GM18505 (cell line): Measurements from ENCODE around the gene GRB2.
"Not testable (repeated sequence)": the region's sequence is repeated elsewhere in the genome, so short reads cannot be mapped to it uniquely, and the experiment has no call there.

Experiments
- ATAC-seq: cut with Tn5 transposase; IDR thresholded peaks from one replicate; pipeline ENCODE4 v1.9.1; 2021; ENCODE audit not compliant: unreplicated experiment
- POLR2A ChIP-seq: IDR thresholded peaks from 4 replicates; pipeline ENCODE4 v1.6.1; 2011; ENCODE audit warnings: borderline replicate concordance; ENCODE audit not compliant: insufficient read depth, insufficient read length; ENCODE audit errors: extremely low read depth

The GRB2 gene

GRCh38 chr17:75365931-75366275 is 39.6 kb downstream of the GRB2 start:
- TF ChIP-seq POLR2A = no peak
- ATAC-seq = no peak

- ATAC-seq = no peak
- no peak for TF ChIP-seq POLR2A
These were observed 40.2 kb downstream of the GRB2 start for GRCh38 chr17:75365009-75365930.

GRCh38 chr17:75364078-75364477 is 41.4 kb downstream of the GRB2 start:
- no peak for TF ChIP-seq POLR2A
- ATAC-seq = no peak

- no peak for TF ChIP-seq POLR2A
- ATAC-seq = no peak
These were observed 43.5 kb downstream of the GRB2 start for GRCh38 chr17:75361996-75362395.

- ATAC-seq = no peak
These were observed 44.1 kb downstream of the GRB2 start for GRCh38 chr17:75361344-75361743.

GRCh38 chr17:75356260-75356937 is 49.1 kb downstream of the GRB2 start:
- no peak for ATAC-seq
- no peak for TF ChIP-seq POLR2A

More at GRCh38 chr17:75361344-75361743, 44.1 kb downstream of the GRB2 start:
- no peak for TF ChIP-seq POLR2A

GRCh38 chr17:75353176-75353575 is 52.3 kb downstream of the GRB2 start:
- ATAC-seq = no peak
- TF ChIP-seq POLR2A = no peak

- ATAC-seq = no peak
- TF ChIP-seq POLR2A = no peak
These were observed 53.4 kb downstream of the GRB2 start for GRCh38 chr17:75352079-75352569.

GRCh38 chr17:75350706-75351105 is 54.8 kb downstream of the GRB2 start:
- TF ChIP-seq POLR2A = no peak
- ATAC-seq = no peak

GRCh38 chr17:75350029-75350428 is 55.4 kb downstream of the GRB2 start:
- ATAC-seq = no peak
- TF ChIP-seq POLR2A = no peak

GRCh38 chr17:75349589-75349988 is 55.9 kb downstream of the GRB2 start:
- TF ChIP-seq POLR2A = no peak
- no peak for ATAC-seq

- TF ChIP-seq POLR2A = peak; percentile 24
- ATAC-seq = no peak
These were observed 57.0 kb downstream of the GRB2 start for GRCh38 chr17:75348386-75349012.

- ATAC-seq = no peak
- TF ChIP-seq POLR2A = no peak
These were observed 58.6 kb downstream of the GRB2 start for GRCh38 chr17:75346906-75347305.

GRCh38 chr17:75346368-75346767 is 59.1 kb downstream of the GRB2 start:
- ATAC-seq = not testable (repeated sequence)
